K562 (cell line): ENCODE data around the gene TK1. TPM values are rescaled to one million over a fixed set of nuclear protein-coding genes. Genes with fewer than 3 reads are reported as not detected.

Experiments used
- ATAC-seq: fragments of 200-7000 bp; cut with Tn5 transposase; 3 replicates; pipeline ENCODE4 v1.9.1; 2020; ENCODE audit warnings: moderate library complexity
- BruUV-seq: library from RNA; stranded (reverse); fragments of 400-500 nt; replicated peaks from 2 replicates; lab custom pipeline; 2021; lab: Mats Ljungman, UMichigan
- CTCF ChIA-PET: fragments of 300-600 bp; formaldehyde crosslinking; extraction: SDS; loops from one replicate; lab custom pipeline; 2021; ENCODE audit warnings: low intra/inter-chr PET ratio; lab: Yijun Ruan, JAX
- POLR2A ChIA-PET: fragments of 300-600, 350-650 bp; sonication (Branson Sonifier 250); formaldehyde crosslinking; extraction: SDS; loops from one replicate; lab custom pipeline; 2021; ENCODE audit warnings: antibody characterized with exemption, inconsistent platforms; lab: Yijun Ruan, JAX
- DNase-seq, 4 experiments: peaks; one replicate each; pipeline versions ENCODE4 v3.0.0 to v3.0.0-alpha.2; 2011 to 2018; ENCODE audit warnings: low spot score in 3 of 4, mixed read lengths in 3 of 4; ENCODE audit errors: extremely low read depth in 1 of 4
- FAIRE-seq: peaks from 2 replicates; lab custom pipeline; 2011; peaks lifted over from hg19 to GRCh38; lab: Jason Lieb, UNC
- H2AFZ ChIP-seq: 2 replicates; pipeline ENCODE4 v1.6.0; 2011; ENCODE audit warnings: low read depth, low read length, control low read depth, inconsistent platforms
- H3K27ac ChIP-seq: fragments of 200-600 bp; 3 replicates; pipeline ENCODE4 v1.8.0; 2011; ENCODE audit warnings: low read depth, mild to moderate bottlenecking, control low read depth, inconsistent platforms, low read length, moderate library complexity, mixed read lengths; ENCODE audit errors: extremely low read depth
- H3K27me3 ChIP-seq, 2 experiments: fragments of 300-600 bp in 1 of 2; 2 replicates in 1 of 2; 3 replicates in 1 of 2; pipeline versions ENCODE4 v1.6.0 to v1.8.0; 2011; ENCODE audit warnings: inconsistent platforms in 2 of 2, low read length in 2 of 2, mild to moderate bottlenecking in 1 of 2, mixed read lengths in 1 of 2, moderate library complexity in 1 of 2; ENCODE audit not compliant: control insufficient read depth in 2 of 2, insufficient read depth in 2 of 2
- H3K36me3 ChIP-seq: fragments of 300-600 bp; 3 replicates; pipeline ENCODE4 v1.8.0; 2011; ENCODE audit warnings: mild to moderate bottlenecking, low read length, inconsistent platforms; ENCODE audit not compliant: control insufficient read depth, insufficient read depth
- H3K4me1 ChIP-seq, 2 experiments: fragments of 200-600 bp in 1 of 2; replicated peaks in 1 of 2; 2 replicates in 1 of 2; 3 replicates in 1 of 2; pipeline versions ENCODE4 v1.5.1 to v1.8.0; 2011; ENCODE audit warnings: inconsistent platforms in 2 of 2, low read length in 2 of 2, mild to moderate bottlenecking in 1 of 2, mixed read lengths in 1 of 2, moderate library complexity in 1 of 2; ENCODE audit not compliant: control insufficient read depth in 2 of 2, insufficient read depth in 2 of 2
- H3K4me2 ChIP-seq: 2 replicates; pipeline ENCODE4 v1.6.1; 2011; ENCODE audit warnings: low read length, control low read depth, inconsistent platforms, mixed read lengths; ENCODE audit not compliant: insufficient read depth
- H3K4me3 ChIP-seq: fragments of 200-600 bp; sonication (generic), shearing (Covaris generic); 2 replicates; pipeline ENCODE4 v1.5.1; 2016; ENCODE audit warnings: control low read depth, inconsistent platforms
- H3K79me2 ChIP-seq: fragments of 200-600 bp; 3 replicates; pipeline ENCODE4 v1.8.0; 2011; ENCODE audit warnings: low read length, inconsistent platforms; ENCODE audit not compliant: control insufficient read depth, insufficient read depth
- H3K9ac ChIP-seq, 2 experiments: 2 replicates each; pipeline versions ENCODE4 v1.6.0 to v1.6.1; 2011; ENCODE audit warnings: low read depth in 2 of 2, low read length in 2 of 2, control low read depth in 1 of 2, inconsistent platforms in 1 of 2, mild to moderate bottlenecking in 1 of 2, mixed read lengths in 1 of 2; ENCODE audit not compliant: insufficient read depth in 1 of 2
- H3K9me1 ChIP-seq: one replicate; pipeline ENCODE4 v1.6.0; 2011; ENCODE audit warnings: inconsistent platforms, mild to moderate bottlenecking, low read length, moderate library complexity; ENCODE audit not compliant: control insufficient read depth, insufficient read depth
- H3K9me3 ChIP-seq: replicated peaks from 2 replicates; pipeline ENCODE4 v1.5.1; 2011; ENCODE audit warnings: low read depth, low read length, inconsistent platforms; ENCODE audit not compliant: control insufficient read depth, insufficient read depth
- H4K20me1 ChIP-seq: replicated peaks from 2 replicates; pipeline ENCODE4 v1.6.1; 2011; ENCODE audit warnings: low read length, inconsistent platforms, mixed read lengths; ENCODE audit not compliant: control insufficient read depth, insufficient read depth
- BCL6 ChIP-seq: fragments of 250-450 bp; sonication (Bioruptor Pico); IDR thresholded peaks from 2 replicates; pipeline ENCODE4 v1.4.0; 2020
- HIVEP1 ChIP-seq: fragments of 250-450 bp; sonication (Bioruptor Pico); IDR thresholded peaks from 2 replicates; pipeline ENCODE4 v1.4.0; 2020; ENCODE audit warnings: mild to moderate bottlenecking
- KDM5B ChIP-seq: fragments of 200-600 bp; sonication (generic); IDR thresholded peaks from 2 replicates; pipeline ENCODE4 v1.6.1; 2012; ENCODE audit warnings: low read depth, mild to moderate bottlenecking, moderate library complexity, low read length, control low read depth, inconsistent platforms; ENCODE audit not compliant: insufficient replicate concordance
- MEF2A ChIP-seq: IDR thresholded peaks from 2 replicates; pipeline ENCODE4 v1.6.1; 2011; ENCODE audit warnings: low read depth, mild to moderate bottlenecking, low read length, moderate library complexity; ENCODE audit not compliant: control insufficient read depth
- NR2C1 ChIP-seq, 2 experiments: fragments of 450-650 bp; IDR thresholded peaks; 2 replicates each; pipeline ENCODE4 v1.6.1; 2017; ENCODE audit warnings: mild to moderate bottlenecking in 2 of 2, antibody characterized with exemption in 1 of 2, inconsistent platforms in 1 of 2, missing compliant biosample characterization in 1 of 2, missing genetic modification characterization in 1 of 2
- PBX2 ChIP-seq, 2 experiments: IDR thresholded peaks in 1 of 2; conservative IDR thresholded peaks in 1 of 2; 2 replicates each; pipeline ENCODE4 v1.6.1; 2016; ENCODE audit warnings: low read depth in 2 of 2, mild to moderate bottlenecking in 1 of 2, missing compliant biosample characterization in 1 of 2, missing genetic modification characterization in 1 of 2, moderate library complexity in 1 of 2
- POLR2AphosphoS5 ChIP-seq: IDR thresholded peaks from 2 replicates; pipeline ENCODE4 v1.6.1; 2011; ENCODE audit warnings: mild to moderate bottlenecking, low read depth, low read length, moderate library complexity; ENCODE audit not compliant: control insufficient read depth, insufficient read depth
- RAD21 ChIP-seq, 2 experiments: fragments of 250-450 bp in 1 of 2; fragments of 450-650 bp in 1 of 2; sonication (Bioruptor Pico) in 1 of 2; formaldehyde crosslinking in 1 of 2; IDR thresholded peaks in 1 of 2; conservative IDR thresholded peaks in 1 of 2; 2 replicates each; pipeline versions ENCODE4 v1.4.0 to v1.8.0; 2020 to 2022; ENCODE audit warnings: mild to moderate bottlenecking in 2 of 2, moderate library complexity in 1 of 2
- RBFOX2 ChIP-seq: fragments of 200-400 bp; formaldehyde crosslinking; IDR thresholded peaks from 2 replicates; pipeline ENCODE4 v1.6.1; 2017; ENCODE audit warnings: low read depth, mild to moderate bottlenecking, low read length, moderate library complexity
- ZNF134 ChIP-seq: fragments of 250-450 bp; sonication (Bioruptor Pico); conservative IDR thresholded peaks from 2 replicates; pipeline ENCODE4 v1.4.0; 2020
- ZNF197 ChIP-seq: fragments of 200-800 bp; sonication (Bioruptor generic); IDR thresholded peaks from 2 replicates; pipeline ENCODE4 v1.6.1; 2016; ENCODE audit warnings: low read depth, missing genetic modification characterization, missing compliant biosample characterization
- ZNF436 ChIP-seq: fragments of 250-450, 450-650 bp; sonication (Bioruptor Pico); formaldehyde crosslinking; IDR thresholded peaks from 2 replicates; pipeline ENCODE4 v1.7.0; 2020; ENCODE audit warnings: mild to moderate bottlenecking
- WGBS: fragments of 100-300 bp; shearing (Covaris generic); methylation state at CpG from one replicate; pipeline ENCODE4 v1.1.6; 2016; ENCODE audit warnings: low coverage, mixed read lengths; ENCODE audit not compliant: insufficient coverage; ENCODE audit errors: missing lambda C conversion rate; 5-methylcytosine and 5-hydroxymethylcytosine counted together
- in situ Hi-C: fragments of 300-500 bp; cut with MboI; formaldehyde crosslinking; loops from 4 replicates; pipeline ENCODE4 v1.15.0; 2018; ENCODE audit warnings: inconsistent platforms, mixed read lengths
- intact Hi-C: fragments of 100-400 bp; cut with micrococcal nuclease; formaldehyde crosslinking; loops from 2 replicates; pipeline ENCODE4 v1.14.2; 2022
- polyA plus RNA-seq, 8 experiments: library from polyadenylated mRNA; depleted of rRNA in 4 of 8; stranded (reverse) in 5 of 8; unstranded in 3 of 8; fragments of >200 nt; fragmentation: Nextera tagmentation in 2 of 8; fragmentation: Illumina TruSeq in 1 of 8; extraction: Ambion mirVana in 2 of 8; extraction: Trizol in 1 of 8; gene quantifications; 2 replicates each; pipeline versions ENCODE4 v1.2.1 to v1.2.3, GENCODE V29; 2011 to 2014; ENCODE audit warnings: inconsistent platforms in 1 of 8, missing spikeins in 1 of 8
- total RNA-seq, 7 experiments: library from RNA; depleted of rRNA in 6 of 7; stranded (reverse); fragments of >200 nt in 6 of 7; fragmentation: Illumina TruSeq in 2 of 7; extraction: Trizol in 2 of 7; gene quantifications; 2 replicates each; pipeline versions ENCODE4 v1.2.1 to v1.2.3, GENCODE V29; 2011 to 2021; ENCODE audit warnings: low replicate concordance in 1 of 7

The TK1 gene
- total and polyA plus RNA-seq, 9 of the 15 experiments (the other 6 are each of a cell fraction or from before 2014, with no cell fraction given): 8.4 to 280 (median 103) TPM

DNA sequence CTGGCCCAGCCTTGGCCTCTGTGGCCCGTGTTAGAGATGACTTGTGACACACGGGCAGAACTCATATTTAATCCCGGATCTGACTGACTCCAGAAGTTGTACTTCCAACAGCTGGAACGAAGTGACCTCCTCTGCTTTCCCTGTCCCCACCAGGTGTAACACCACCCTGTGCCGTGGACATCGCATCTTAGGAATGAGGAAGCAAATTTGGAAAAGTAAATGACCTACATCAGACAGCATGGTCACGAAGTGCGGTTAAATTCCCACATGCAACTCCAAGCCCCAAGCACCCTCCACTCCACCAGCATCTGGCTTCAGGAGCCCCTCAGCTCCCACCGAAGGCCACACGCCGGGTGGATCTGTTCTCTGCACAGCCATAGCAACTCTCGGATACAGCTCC lies 2.9 kb downstream of the TK1 start:
- Histone ChIP-seq H3K79me2 (peaks cover 64% of the 10 kb centered on the region), H3K36me3 (peaks cover 71% of the 10 kb centered on the region; the same call in 2 of the 3 replicates), H4K20me1 (peaks cover 14% of the 10 kb centered on the region), H3K9ac (peak overlapping the region in 1 of 2 experiments; percentile 99; a peak in 2 of 4 replicates), H3K4me1 (peaks cover 21 to 38% of the 10 kb centered on the region in 2 experiments), H3K27me3 (no peaks in the 10 kb centered on the region), H3K9me3 (no peaks in the 10 kb centered on the region), H2AFZ (no peak overlapping the region), H3K4me3 (no peak overlapping the region), H3K27ac (no peak overlapping the region), H3K9me1 (no peaks in the 10 kb centered on the region), H3K4me2 (no peak overlapping the region; the same call in 1 of the 2 replicates)
- 84% methylated on average over 12 of the region's 12 CpGs for WGBS
- FAIRE-seq (no peak), ATAC-seq (no peak), DNase-seq (no peak)
- TF ChIP-seq POLR2AphosphoS5 (peak; percentile 26; the same call in 1 of the 2 replicates), KDM5B (peak; percentile 48), NR2C1 (IDR thresholded peaks at IDR 0.05) (no peak), NR2C1 (tag; IDR thresholded peaks at IDR 0.05) (no peak), HIVEP1 (no peak)
- ChIA-PET CTCF (no interaction called here), POLR2A (interaction anchor here (0.6 to 2.3 kb wide), 9 partner anchors 8 to 391 kb away, joined by 3 to 14 read pairs (median 4); no protein-coding TSS in a partner anchor)
- intact Hi-C loops: no loop called here
- in situ Hi-C loops: no loop called here
- no TSS peak for BruUV-seq

- H3K9me1 ChIP-seq: no peaks in the 10 kb centered on the region
- peaks cover 14% of the 10 kb centered on the region for H4K20me1 ChIP-seq
- no peak for ATAC-seq
- no peak overlapping the region for H3K27ac ChIP-seq
- peak overlapping the region in 1 of 2 experiments; percentile 24; a peak in 1 of 4 replicates for H3K9ac ChIP-seq
- H3K4me3 ChIP-seq: no peak overlapping the region
- ChIA-PET CTCF (no interaction called here), POLR2A (interaction anchor here (2.3 kb wide), 1 partner anchor 11 kb away, joined by 14 read pairs; no protein-coding TSS in a partner anchor)
- no TSS peak for BruUV-seq
- no peak overlapping the region for H3K4me2 ChIP-seq
- in situ Hi-C loops (no loop called here), intact Hi-C loops (no loop called here)
- H3K79me2 ChIP-seq: peaks cover 50% of the 10 kb centered on the region
- no peaks in the 10 kb centered on the region for H3K27me3 ChIP-seq
- H3K9me3 ChIP-seq: no peaks in the 10 kb centered on the region
- peaks cover 19 to 39% of the 10 kb centered on the region in 2 experiments for H3K4me1 ChIP-seq
- WGBS: 93% methylated on average over 11 of the region's 13 CpGs
- peaks cover 80% of the 10 kb centered on the region; the same call in 2 of the 3 replicates for H3K36me3 ChIP-seq
- DNase-seq: no peak
- FAIRE-seq: no peak
- H2AFZ ChIP-seq: no peak overlapping the region
- TF ChIP-seq BCL6 (CRISPR knock-in tag): no peak
- TF ChIP-seq RAD21 (CRISPR knock-in tag; conservative IDR thresholded peaks at IDR 0.05 in 1 of 2, IDR thresholded peaks at IDR 0.05 in 1 of 2): no peak
- TF ChIP-seq ZNF134 (CRISPR knock-in tag): no peak
- no peak for TF ChIP-seq ZNF436 (CRISPR knock-in tag)
- TF ChIP-seq RBFOX2: peak; percentile 51
- no peak for TF ChIP-seq PBX2 (CRISPR knock-in tag; IDR thresholded peaks at IDR 0.05; ENCODE audit: low read depth)
- no peak for TF ChIP-seq PBX2 (tag; conservative IDR thresholded peaks at IDR 0.05; ENCODE audit: low read depth)
- TF ChIP-seq ZNF197 (CRISPR knock-in tag): no peak
- TF ChIP-seq MEF2A: no peak
Measured at GRCh38 chr17:78182504-78182903, 4.3 kb downstream of the TK1 start.
